DMS53 treated with DMSO at 0.1 percent for 48 hours (cell line): ENCODE results near the gene CNBP.
A peak's percentile ranks its signal among the peaks of the same experiment; 100 is the strongest.
"Not testable (repeated sequence)": the region's sequence is repeated elsewhere in the genome, so short reads cannot be mapped to it uniquely, and the experiment has no call there.

Experiments used
- DNase-seq: peaks from one replicate; lab custom pipeline; 2025; ENCODE audit not compliant: unreplicated experiment; lab: John Stamatoyannopoulos, UW

The CNBP gene

DNA sequence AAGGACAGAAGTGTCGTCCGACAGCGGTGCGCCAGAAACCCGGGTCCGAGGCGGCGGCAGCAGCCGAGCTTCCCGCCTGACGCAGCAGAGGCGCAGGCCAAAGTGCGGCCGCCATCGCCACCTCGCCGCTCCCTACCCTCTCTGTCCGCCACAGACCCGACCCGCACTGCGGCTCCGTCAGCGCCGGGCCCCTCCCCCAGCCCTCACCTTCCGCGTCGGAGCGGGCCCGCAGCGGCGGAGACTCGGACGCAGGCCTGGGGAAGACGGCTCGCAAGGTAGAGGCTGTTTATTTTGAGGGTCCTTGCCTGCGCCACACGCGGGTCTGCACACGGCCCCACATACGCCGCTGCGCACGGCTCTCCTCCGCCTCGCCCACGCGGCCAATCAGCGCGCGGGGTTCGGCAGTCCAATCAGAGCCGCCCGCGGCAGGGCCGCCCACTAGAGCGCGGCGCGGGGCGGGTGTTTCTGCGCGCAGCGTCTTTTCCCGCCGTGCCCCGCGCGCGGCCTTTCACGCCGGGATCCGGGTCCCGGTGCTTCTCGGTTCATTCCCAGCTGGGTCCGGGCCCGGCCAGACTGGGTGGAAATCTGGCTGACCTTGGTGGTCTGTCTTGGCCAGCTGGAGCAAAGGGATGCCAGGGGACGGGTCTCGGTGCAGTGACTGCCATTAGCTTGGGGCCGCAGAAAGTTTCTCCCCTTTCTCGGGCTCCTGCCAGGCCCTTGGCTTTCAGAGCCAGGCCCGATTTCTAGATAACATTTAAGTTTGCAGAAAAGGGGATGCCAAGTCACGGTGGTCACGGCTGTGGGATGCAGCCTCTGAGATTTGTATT lies at the start of gene CNBP:
Gene CNBP, minus strand, starts transcription at position 328 of the 827 bp plus-strand sequence. CDS start 12,139 bp downstream, outside the sequence.
- DNase-seq = peak; percentile 71

DNA sequence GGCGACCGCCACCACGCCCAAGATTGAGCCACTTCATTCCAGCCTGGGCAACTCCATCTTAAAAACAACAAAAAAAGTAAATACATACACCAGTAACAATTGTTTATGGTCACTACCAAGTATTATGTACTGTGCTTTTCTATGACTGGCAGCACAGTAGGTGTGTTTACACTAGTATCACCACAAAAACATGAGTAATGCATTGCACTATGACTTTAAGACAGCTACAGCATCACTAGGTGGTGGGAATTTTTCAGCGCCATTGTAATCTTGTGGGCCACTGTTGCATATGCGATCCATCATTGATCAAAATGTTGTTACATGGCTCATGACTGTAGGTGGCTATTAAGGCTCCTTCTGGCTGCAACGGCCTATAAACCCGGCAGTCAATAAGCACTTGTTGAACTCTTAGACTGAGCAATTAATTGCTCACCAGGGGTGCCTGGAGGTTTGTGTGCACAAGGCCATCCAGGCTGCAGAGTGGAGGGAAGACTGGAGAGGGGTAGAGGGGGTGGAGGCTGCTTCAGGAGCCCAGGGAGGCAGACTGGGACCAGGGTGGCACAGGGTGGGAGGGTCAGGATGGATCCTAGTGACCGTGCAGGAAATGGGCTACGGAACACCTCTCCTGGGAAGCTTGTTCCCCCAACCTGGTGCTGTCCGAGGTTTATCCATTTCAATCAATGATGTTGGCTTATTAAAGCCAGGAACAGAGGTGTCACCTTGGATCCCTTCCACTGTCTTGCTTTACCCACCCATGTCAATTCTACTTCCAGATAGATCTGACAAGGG lies 47.8 kb upstream of the CNBP start:
- no peak for DNase-seq

DNA sequence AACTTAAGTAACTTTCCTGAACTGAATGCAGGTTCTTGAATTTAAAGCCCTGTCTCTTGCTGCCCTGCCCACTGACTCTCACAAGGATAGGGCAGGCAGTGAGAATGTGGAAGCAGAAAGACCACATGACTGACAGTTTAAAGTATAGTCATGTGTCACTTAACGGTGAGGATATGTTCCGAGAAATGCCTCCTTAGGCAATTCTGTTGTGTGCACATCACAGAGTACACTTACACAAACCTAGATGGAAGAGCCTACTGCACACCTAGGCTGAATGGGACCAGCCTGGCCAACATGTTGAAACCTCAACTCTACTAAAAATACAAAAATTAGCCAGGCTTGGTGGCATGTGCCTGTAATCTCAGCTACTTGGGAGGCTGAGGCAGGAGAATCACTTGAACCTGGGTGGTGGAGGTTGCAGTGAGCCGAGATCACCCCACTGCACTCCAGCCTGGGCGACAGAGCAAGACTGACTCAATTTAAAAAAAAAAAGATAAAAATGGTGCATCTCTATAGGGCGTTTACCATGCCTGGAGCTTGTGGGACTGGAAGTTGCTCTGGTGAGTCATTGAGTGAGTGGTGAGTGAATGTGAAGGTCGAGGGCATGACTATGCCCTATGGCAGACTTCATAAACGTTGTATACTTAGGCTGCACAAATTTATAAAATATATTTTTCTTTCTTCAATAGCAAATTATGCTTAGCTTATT lies 46.8 kb upstream of the CNBP start:
- DNase-seq = no peak

DNA sequence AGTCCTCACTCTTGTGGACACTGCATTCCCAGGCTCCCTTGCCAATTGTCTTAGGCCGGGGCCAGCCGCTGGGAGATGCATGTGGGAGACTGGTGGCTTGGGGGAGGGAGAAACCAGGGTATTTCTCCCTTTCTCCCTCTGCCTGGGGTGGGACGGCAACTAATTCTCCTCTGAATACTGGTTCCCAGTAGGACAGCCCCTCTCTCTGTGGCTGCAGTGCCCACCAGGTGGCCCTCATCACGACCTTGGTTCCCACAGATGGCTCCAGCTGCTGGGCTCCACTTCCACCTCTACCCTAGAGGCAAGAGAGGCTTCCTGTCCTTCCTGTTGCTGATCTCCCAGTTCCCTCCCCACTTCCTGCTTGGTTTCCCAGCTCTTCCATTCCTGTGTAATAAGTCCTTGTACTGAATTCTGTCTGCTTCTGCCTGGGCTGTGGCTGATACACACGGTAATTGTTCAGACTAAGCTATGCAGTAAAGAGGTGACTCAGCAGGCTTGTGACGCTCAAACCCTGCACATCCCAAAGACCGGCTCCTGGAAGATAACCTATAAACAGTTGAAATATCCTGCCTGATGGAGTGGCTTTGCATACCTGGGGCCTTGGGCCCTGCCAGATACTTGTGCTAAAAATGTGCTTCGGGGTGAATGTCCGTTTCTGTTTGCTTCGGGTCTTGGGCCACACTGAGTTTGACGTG lies 45.3 kb upstream of the CNBP start:
- DNase-seq = no peak

DNA sequence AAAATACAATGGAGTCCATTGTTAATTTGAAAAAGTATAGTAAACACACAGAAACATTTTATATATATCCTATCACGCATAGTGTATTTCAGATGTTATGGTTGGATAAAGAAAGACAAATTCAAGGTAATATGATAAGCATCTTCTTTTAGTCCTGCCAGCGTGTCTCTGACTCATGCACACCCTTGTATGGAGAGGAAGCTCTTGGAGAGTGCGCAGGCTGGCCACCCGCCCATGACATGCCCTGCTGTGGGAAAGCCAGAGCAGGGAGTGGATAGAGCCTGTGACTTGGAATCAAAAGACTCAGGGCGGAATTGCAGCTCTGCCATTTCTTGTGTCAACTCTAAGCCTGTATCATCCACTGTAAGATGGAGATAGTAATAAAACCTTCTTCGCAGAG lies 42.7 kb upstream of the CNBP start:
- peak; percentile 65 for DNase-seq

- DNase-seq = peak; percentile 19
Measured at GRCh38 chr3:129224984-129225393, 41.3 kb upstream of the CNBP start.

- not testable (repeated sequence) for DNase-seq
Measured at GRCh38 chr3:129224387-129224786, 40.7 kb upstream of the CNBP start.

DNA sequence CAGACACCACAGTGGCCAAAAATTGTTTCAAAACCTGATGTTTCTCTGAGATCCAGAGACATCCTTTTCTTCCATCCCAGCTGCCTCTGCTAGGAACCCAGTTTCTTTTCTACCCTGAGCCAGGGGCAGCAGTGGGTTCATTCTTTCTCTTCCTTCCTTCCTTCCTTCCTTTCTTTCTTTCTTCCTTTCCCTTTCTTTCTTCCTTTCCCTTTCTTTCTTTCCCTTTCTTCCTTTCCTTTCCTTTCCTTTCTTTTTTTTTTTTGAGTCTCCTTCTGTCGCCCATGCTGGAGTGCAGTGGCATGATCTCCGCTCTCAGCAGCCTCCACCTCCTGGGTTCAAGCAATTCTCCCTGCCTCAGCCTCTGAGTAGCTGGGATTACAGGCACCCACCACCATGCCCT lies 35.0 kb upstream of the CNBP start:
- no peak for DNase-seq

DNA sequence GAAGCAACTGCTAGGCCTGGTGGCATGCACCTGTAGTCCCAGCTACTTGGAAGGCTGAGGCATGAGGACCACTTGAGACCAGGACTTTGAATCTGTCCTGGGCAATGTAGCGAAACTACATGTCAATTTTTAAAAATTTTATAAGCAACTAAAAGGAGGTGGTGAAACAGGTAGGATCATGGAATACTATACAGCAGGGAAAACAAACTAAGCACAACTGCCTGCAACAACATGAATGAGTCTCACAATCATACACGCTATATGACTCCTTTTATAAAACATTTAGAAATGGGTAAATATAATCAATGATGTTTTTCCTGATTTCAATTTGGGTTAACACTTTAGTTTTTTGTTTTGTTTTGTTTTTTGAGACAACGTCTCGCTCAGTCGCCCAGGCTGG lies 29.5 kb upstream of the CNBP start:
- no peak for DNase-seq

DNA sequence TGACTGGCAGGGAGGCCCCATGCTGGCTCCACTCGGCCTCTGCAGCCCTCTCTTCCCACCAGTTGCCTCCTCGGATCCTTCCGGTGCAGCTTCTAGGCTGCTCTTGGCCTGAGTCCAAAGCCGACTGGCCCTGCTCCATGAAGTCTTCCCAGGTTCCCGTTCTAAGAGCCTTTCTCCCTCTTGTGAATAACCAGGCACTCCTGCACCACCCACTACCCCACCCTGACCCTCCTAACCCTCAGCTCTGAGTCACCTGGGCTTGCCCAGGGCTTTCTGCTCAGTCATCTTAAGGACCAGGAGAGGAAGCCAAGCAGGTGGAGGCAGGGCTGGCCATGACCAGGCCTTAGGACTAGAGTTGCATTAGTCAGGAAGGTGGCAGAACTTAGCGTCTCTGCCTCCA lies 28.1 kb upstream of the CNBP start:
- DNase-seq = peak; percentile 91

GRCh38 chr3:129211345-129211744 lies 27.6 kb upstream of the CNBP start:
- DNase-seq = no peak

DNA sequence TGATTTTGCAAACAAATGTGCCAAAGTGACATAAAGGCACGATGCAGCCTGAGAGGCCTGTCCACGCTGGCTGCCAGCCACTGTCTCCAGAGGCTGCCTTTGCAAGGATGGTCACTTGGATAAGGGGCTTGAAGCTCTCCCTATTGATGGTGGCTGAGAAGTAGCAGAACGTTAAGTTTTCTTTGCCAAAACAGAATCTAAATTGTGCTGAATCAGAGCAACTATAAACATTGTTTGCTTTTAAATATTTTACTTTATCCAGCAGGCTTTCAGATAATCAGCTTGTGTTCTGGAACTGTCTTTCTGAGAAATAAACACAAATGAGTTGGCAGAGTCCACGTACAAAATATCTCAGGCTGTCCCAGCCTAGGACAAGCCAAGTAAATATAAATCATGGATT lies 23.8 kb upstream of the CNBP start:
- no peak for DNase-seq

DNA sequence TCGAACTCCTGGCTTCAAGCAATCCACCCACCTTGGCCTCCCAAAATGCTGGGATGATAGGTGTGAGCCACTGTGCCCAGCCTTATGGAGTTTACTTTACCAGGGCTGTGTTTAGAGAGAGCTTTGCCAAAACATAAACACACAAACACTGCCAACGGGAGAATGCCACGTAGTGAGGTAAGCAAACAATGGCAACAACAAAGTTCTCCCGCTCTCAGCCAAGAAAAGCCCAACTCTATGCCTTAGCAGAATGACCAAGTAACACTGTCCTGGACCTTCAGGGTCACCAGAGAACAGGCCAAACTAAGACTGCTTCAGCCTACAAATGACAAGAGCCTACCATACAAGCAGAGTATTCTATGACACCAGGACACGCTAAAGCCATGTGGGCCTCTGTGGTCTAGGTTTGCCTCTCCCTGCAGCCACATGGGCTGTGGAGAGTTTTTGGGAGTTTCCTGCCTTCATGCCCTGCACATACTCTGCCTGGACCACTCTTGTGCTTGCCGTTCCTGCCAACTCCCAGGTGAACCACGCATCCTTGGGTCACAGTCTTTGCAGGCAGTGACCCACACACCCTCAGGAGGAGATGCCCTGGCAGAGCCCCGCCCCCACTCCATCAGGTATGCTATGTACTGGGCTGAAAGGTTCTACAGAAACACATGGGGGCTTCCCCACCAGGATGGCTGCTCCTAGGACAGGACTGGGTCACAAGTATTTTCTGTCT lies 21.6 kb upstream of the CNBP start:
- no peak for DNase-seq

- no peak for DNase-seq
Measured at GRCh38 chr3:129204473-129204872, 20.8 kb upstream of the CNBP start.

DNA sequence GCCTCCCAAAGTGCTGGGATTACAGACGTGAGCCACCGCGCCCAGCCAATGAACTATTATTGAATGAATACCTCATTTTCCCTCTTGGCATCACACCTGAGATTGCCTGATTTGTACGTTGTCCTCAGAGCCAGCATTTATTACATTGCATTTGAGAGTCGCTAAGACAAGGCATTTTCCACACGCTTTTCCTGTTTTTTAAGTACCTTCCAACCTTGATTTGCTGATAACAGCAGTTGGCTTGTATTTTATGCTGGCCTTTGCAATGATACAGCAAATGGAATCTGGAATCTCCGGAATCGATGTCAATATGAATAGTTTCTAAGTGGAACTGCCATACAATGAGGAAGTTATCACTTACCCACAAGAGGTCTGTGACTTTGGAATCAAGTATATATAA lies 15.7 kb upstream of the CNBP start:
- no peak for DNase-seq

DNA sequence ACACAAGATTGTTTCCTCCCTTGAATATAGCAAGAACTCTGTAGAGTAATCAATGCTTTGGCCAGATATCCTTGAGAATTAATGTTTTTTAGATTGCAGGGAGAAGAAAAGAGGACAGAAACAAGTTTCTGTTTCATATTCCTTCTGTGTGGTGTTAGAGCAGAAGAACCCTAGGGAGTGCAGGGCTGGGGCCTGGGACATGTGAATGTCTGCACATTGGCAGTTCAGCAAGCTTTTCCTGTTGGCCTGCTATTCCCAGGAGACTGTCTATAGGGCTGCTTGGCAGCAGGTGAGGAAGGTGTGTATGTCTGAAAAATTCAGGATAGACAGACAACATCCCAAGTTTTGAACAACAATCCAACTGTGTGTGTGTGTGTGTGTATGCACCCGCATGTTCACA lies 13.6 kb upstream of the CNBP start:
- DNase-seq = no peak

GRCh38 chr3:129196601-129197000 lies 12.9 kb upstream of the CNBP start:
- no peak for DNase-seq

GRCh38 chr3:129195731-129196256 lies 12.1 kb upstream of the CNBP start:
- no peak for DNase-seq

DNA sequence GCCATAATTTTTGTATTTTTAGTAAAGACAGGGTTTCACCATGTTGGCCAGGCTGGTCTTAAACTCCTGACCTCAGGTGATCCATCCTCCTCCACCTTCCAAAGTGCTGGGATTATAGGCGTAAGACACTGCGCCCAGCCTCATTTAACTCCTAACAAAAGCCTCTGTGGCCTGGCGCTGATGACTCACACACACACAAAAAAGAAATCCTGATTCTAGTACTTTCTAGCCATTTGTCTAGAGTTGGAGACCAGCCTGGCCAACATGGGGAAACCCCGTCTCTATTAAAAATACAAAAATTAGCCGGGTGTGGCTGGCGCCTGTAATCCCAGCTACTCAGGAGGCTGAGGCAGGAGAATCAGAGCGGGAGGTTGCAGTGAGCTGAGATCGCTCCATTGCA lies 6.1 kb upstream of the CNBP start:
- DNase-seq = not testable (repeated sequence)

DNA sequence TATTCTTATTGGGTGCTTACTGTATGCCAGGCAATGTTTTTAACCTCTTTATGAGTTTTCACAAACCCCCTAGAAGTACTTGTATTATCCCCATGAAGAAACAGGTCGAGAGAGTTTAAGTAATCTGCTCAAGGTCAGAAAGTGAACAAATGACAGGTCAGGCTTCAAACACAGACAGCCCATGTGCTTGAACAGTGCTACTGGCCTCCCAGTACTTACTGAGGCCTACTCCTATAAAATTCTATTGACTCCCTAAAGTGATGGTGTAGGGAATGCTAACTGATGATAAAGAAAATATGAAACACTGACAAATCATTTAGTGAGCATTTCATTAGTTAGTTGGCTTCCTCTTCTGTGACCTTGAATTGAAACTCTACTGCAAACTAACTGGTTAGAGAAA lies 4.2 kb upstream of the CNBP start:
- no peak for DNase-seq
